Measurements from ENCODE around the gene IGFALS.

DNA sequence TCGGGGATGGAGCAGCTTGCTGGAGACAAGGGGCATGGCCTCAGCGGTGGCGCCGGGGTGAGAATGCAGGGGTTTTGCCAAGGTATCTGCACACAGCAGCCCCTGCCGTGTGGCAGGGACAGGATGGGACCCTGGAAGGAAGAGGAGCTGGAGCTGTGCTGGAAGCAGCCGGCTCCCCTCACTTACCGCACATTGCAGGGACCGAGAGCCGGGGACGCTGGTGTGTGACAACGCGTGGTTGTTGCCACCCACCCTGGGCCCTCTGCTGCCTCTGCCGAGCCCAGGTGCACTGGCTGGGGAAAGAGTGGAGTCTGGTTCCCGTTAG, 7.7 kb downstream of the IGFALS start:
- TF ChIP-seq POLR2AphosphoS5 (IDR thresholded peaks at IDR 0.05), result no peak
- TF ChIP-seq, protein P1, sequence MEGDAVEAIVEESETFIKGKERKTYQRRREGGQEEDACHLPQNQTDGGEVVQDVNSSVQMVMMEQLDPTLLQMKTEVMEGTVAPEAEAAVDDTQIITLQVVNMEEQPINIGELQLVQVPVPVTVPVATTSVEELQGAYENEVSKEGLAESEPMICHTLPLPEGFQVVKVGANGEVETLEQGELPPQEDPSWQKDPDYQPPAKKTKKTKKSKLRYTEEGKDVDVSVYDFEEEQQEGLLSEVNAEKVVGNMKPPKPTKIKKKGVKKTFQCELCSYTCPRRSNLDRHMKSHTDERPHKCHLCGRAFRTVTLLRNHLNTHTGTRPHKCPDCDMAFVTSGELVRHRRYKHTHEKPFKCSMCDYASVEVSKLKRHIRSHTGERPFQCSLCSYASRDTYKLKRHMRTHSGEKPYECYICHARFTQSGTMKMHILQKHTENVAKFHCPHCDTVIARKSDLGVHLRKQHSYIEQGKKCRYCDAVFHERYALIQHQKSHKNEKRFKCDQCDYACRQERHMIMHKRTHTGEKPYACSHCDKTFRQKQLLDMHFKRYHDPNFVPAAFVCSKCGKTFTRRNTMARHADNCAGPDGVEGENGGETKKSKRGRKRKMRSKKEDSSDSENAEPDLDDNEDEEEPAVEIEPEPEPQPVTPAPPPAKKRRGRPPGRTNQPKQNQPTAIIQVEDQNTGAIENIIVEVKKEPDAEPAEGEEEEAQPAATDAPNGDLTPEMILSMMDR (IDR thresholded peaks at IDR 0.05), result no peak
- TF ChIP-seq POLR2A (IDR thresholded peaks at IDR 0.05), result no peak
- no peak for TF ChIP-seq EP300 (IDR thresholded peaks at IDR 0.05)

Data from sigmoid colon (tissue), 4 donors.